Measurements from ENCODE around the gene PRDM5. TPM values are rescaled to one million over a fixed set of nuclear protein-coding genes. Genes with fewer than 3 reads are reported as not detected.

The PRDM5 gene
- total and polyA plus RNA-seq, 5 donors, result 2.4 to 20.3 (median 16.5) TPM

DNA sequence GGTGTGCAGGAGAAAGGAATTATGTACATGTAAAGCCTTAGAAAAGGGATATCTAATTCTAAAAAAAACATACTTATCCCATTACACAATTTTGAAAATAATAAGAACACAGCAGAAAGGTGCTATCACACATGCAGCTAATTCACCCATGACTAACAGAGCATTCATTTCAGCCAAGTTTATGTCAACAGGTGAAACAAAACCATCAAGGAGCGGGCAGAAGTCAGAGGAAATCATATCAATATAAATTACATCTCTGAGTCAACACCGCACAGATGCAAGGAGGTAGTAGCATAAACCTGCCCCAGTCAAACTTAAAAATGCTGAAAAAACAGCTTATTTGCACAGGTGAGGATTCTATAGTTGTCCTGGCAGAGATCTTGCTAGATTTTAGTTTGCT is 197.9 kb downstream of the PRDM5 start:
- ATAC-seq (no peak), DNase-seq (no peak)
- 79% methylated on average over 2 of the region's 2 CpGs for WGBS
- H3K9me3 ChIP-seq (ENCODE audit: control insufficient read depth, low read length), result no peaks in the 10 kb centered on the region
- no peak overlapping the region for H3K4me3 ChIP-seq (ENCODE audit: low read length)
- H3K27ac ChIP-seq (ENCODE audit: low read length), result no peak overlapping the region
- intact Hi-C loops (cut with DNase I), result loop anchor here in 1 of 4 donors (10.0 kb wide), 1 partner anchor 190 kb away; no protein-coding TSS in a partner anchor
- no peaks in the 10 kb centered on the region for H3K27me3 ChIP-seq (ENCODE audit: control insufficient read depth, insufficient read depth)
- H3K4me1 ChIP-seq (ENCODE audit: control insufficient read depth, insufficient read depth, low read length), result no peaks in the 10 kb centered on the region

DNA sequence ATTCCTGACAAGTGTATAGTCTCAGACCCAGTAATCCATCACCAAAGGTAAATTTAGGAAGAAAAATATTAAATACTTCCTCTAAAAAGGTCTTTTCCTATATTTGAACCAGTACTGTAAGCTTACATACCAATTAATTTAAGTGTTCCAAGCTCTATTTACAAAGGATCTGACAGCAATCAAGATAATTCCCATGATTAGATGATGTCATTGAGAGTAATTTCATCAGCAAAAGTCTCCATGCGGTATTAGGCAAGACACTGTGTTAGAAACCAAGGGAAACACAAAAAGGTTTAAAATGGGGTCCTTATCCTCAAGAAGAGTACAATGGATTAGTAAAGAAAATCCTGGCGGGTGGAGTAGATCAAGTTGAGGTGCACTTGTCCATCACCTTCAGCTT is 198.5 kb downstream of the PRDM5 start:
- intact Hi-C loops (cut with DNase I), result loop anchor here in 1 of 4 donors (10.0 kb wide), 1 partner anchor 191 kb away; no protein-coding TSS in a partner anchor
- no peak for DNase-seq

DNA sequence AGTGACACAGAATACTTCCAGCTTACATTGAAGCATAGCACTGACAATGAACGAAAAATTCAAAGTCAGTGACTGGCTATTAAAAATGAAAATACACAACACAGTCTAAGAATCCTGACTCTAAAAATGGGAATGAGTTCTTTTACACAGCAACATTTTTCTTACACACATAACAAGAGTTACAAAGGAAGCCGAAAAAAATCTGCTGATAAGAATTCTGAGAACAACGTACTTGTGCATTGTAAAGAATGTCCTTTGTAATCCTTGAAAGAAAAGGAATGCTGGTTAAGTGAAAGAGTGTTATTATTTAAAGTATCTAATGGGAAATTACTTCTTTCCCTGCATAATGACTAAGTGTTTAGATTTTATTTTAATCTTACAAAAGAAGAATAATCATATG is 199.4 kb downstream of the PRDM5 start:
- ATAC-seq (no peak), DNase-seq (no peak)

More for the DNA sequence above, 198.5 kb downstream of the PRDM5 start:
- Histone ChIP-seq H3K27ac (ENCODE audit: low read length) (no peak overlapping the region), H3K4me1 (ENCODE audit: control insufficient read depth, insufficient read depth, low read length) (no peaks in the 10 kb centered on the region), H3K9me3 (ENCODE audit: control insufficient read depth, low read length) (no peaks in the 10 kb centered on the region), H3K4me3 (ENCODE audit: low read length) (no peak overlapping the region), H3K27me3 (ENCODE audit: control insufficient read depth, insufficient read depth) (no peaks in the 10 kb centered on the region)
- 93% methylated on average over 2 of the region's 2 CpGs for WGBS
- ATAC-seq, result no peak

DNA sequence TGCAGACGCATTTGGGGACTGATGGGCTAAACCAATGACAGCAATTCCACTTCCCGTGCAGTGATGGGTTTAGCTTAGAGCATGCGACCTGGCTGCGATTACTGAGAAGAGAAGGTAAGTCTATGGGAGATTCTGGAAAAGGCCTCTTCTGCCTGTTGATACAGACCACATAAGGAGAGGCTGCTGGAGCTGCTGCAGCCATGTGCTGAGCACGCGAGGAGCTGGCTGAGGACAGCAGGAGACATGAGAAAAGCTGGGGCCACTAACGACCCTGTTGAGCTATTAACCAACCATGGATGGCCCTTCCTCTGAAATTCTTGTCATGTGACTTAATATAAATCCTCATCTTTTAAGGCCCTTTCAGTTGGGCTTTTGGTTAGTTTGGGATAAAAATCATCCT is 199.9 kb downstream of the PRDM5 start:
- Histone ChIP-seq H3K4me1 (ENCODE audit: control insufficient read depth, insufficient read depth, low read length) (no peaks in the 10 kb centered on the region), H3K27ac (ENCODE audit: low read length) (no peak overlapping the region), H3K4me3 (ENCODE audit: low read length) (no peak overlapping the region), H3K9me3 (ENCODE audit: control insufficient read depth, low read length) (no peaks in the 10 kb centered on the region), H3K27me3 (ENCODE audit: control insufficient read depth, insufficient read depth) (no peaks in the 10 kb centered on the region)
- DNase-seq (no peak), ATAC-seq (no peak)
- 93% methylated on average over 7 of the region's 7 CpGs for WGBS
- intact Hi-C loops (cut with DNase I), result loop anchor here in 1 of 4 donors (10.0 kb wide), 1 partner anchor 192 kb away; no protein-coding TSS in a partner anchor

More for the DNA sequence above, 199.4 kb downstream of the PRDM5 start:
- intact Hi-C loops (cut with DNase I), result loop anchor here in 1 of 4 donors (10.0 kb wide), 1 partner anchor 192 kb away; no protein-coding TSS in a partner anchor
- 53% methylated on average over 3 of the region's 3 CpGs for WGBS
- no peak overlapping the region for H3K4me3 ChIP-seq (ENCODE audit: low read length)
- no peaks in the 10 kb centered on the region for H3K27me3 ChIP-seq (ENCODE audit: control insufficient read depth, insufficient read depth)
- no peaks in the 10 kb centered on the region for H3K4me1 ChIP-seq (ENCODE audit: control insufficient read depth, insufficient read depth, low read length)
- H3K27ac ChIP-seq (ENCODE audit: low read length), result no peak overlapping the region
- H3K9me3 ChIP-seq (ENCODE audit: control insufficient read depth, low read length), result no peaks in the 10 kb centered on the region

DNA sequence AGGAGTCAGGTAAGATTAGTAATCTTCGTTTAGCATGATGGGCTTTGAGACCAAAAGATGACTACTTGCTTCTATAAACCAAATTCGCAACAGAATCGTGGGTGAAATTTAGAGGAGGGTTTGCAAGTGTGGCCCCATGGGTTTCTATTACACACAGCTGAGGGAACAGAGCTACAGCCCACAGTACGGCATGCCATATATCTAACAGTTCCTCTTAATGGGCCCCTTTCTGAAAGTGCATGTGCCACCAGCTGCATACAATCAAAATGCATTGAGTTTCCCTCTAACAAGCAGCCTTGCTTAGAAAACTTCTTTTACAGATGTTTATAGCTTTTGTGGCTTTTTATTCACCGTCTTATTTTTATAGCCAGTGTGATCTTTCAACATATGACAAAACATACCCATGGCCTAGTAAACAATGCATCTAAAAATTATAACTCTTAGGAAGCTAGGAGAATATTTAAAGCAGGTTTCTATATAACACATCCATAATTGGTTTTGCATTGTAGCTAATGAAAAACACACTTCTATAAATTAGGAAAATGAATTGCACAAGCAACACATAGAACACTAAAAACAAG is 202.1 kb downstream of the PRDM5 start:
- ATAC-seq (no peak), DNase-seq (no peak)
- H3K27ac ChIP-seq (ENCODE audit: low read length), result no peak overlapping the region
- no peaks in the 10 kb centered on the region for H3K27me3 ChIP-seq (ENCODE audit: control insufficient read depth, insufficient read depth)
- H3K4me1 ChIP-seq (ENCODE audit: control insufficient read depth, insufficient read depth, low read length), result no peaks in the 10 kb centered on the region
- intact Hi-C loops (cut with DNase I), result loop anchor here in 1 of 4 donors (10.0 kb wide), 1 partner anchor 194 kb away; no protein-coding TSS in a partner anchor
- WGBS, result 88% methylated on average over 5 of the region's 5 CpGs
- H3K4me3 ChIP-seq (ENCODE audit: low read length), result no peak overlapping the region
- H3K9me3 ChIP-seq (ENCODE audit: control insufficient read depth, low read length), result no peaks in the 10 kb centered on the region

DNA sequence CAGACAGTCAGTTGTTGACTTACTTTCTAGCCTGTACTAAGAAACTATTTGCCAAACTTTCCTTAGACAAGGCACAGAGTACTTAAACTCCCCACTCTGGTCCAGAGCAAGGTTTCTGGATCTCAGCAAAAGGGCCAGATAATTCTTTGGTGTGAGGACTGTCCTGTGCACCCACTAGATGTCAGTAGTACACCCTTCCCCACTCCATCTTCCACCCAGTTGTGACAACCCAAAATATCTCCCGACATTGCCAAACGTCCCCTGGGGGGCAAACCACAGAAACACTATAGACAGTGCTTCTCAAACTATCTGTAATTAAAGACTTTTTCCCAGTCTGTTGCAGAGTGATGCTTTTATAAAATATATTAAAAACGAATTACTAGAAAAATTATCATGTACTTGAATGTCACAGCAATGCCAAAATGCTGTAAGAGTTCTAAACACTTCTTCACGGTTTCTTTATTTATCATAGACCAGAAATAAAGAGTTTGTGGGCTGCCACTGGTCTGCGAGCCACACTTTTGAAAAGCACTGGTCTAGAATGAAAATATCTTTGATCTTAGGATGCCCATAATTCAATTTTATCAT is 203.5 kb downstream of the PRDM5 start:
- H3K27ac ChIP-seq (ENCODE audit: low read length), result no peak overlapping the region
- WGBS, result 18% methylated on average over 5 of the region's 5 CpGs
- ATAC-seq (peak; percentile 86 to 88), DNase-seq (peak in 2 of 3 donors; percentile 30 to 39)
- intact Hi-C loops (cut with DNase I), result loop anchor here in 1 of 4 donors (10.0 kb wide), 1 partner anchor 376 kb away; no protein-coding TSS in a partner anchor
- H3K4me3 ChIP-seq (ENCODE audit: low read length), result no peak overlapping the region
- H3K9me3 ChIP-seq (ENCODE audit: control insufficient read depth, low read length), result no peaks in the 10 kb centered on the region
- no peaks in the 10 kb centered on the region for H3K4me1 ChIP-seq (ENCODE audit: control insufficient read depth, insufficient read depth, low read length)
- H3K27me3 ChIP-seq (ENCODE audit: control insufficient read depth, insufficient read depth), result no peaks in the 10 kb centered on the region

DNA sequence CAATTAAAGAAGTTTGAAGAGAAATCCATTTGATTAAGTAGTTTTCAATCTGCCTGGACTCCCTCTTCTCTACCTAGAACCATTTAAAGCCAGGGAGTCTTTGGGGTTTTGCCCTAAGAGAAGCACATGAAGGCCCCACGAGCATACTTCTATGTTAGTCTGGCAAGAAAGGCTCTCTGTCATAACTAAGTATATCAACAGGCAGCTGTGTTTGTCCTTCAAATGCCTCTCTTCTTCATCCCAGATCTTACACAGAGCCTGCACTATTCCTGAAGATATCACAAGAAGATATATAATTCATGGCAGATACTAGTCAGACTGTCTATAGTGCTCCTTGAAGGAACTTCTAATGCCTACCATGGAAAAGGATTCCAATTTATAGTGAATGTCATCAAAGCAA is 206.2 kb downstream of the PRDM5 start:
- H3K9me3 ChIP-seq (ENCODE audit: control insufficient read depth, low read length), result no peaks in the 10 kb centered on the region
- no peak overlapping the region for H3K27ac ChIP-seq (ENCODE audit: low read length)
- no peak for ATAC-seq
- DNase-seq, result no peak
- H3K27me3 ChIP-seq (ENCODE audit: control insufficient read depth, insufficient read depth), result no peaks in the 10 kb centered on the region
- intact Hi-C loops (cut with DNase I), result loop anchor here in 1 of 4 donors (10.0 kb wide), 1 partner anchor 378 kb away; no protein-coding TSS in a partner anchor
- no peaks in the 10 kb centered on the region for H3K4me1 ChIP-seq (ENCODE audit: control insufficient read depth, insufficient read depth, low read length)
- H3K4me3 ChIP-seq (ENCODE audit: low read length), result no peak overlapping the region
- WGBS, result 89% methylated on average over 1 of the region's 1 CpG

DNA sequence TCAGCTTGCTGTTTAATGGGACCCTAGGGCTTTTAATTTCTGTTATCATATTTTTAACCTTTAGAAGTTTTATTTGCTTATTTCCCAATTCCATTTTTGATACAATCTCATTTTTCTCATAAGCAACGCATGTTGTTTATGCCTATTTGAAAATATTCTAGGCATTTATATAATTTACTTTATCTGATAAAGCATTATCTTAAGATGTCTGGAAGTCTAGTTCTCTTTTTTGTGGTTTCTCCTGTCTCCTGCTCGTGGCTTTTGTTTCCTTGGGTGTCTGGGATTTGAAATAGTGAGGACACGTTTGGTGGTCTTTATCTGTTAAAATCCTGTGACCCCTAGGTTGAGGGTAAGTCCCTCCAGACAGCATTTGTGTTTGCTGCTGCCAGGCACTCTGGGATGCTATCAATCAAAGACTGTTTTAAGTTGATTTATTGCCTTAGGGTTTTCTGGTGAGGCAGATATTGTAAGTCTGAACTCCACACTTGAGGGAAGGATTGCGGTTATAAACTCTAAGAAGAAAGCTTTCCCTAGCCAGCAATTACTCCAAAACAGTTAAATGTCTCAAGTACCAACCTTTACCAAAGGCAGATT is 208.0 kb downstream of the PRDM5 start:
- H3K27ac ChIP-seq (ENCODE audit: low read length), result no peak overlapping the region
- H3K4me3 ChIP-seq (ENCODE audit: low read length), result no peak overlapping the region
- no peak for ATAC-seq
- intact Hi-C loops (cut with DNase I), result loop anchor here in 1 of 4 donors (10.0 kb wide), 1 partner anchor 380 kb away; no protein-coding TSS in a partner anchor
- 60% methylated on average over 4 of the region's 4 CpGs for WGBS
- no peaks in the 10 kb centered on the region for H3K27me3 ChIP-seq (ENCODE audit: control insufficient read depth, insufficient read depth)
- H3K4me1 ChIP-seq (ENCODE audit: control insufficient read depth, insufficient read depth, low read length), result no peaks in the 10 kb centered on the region
- H3K9me3 ChIP-seq (ENCODE audit: control insufficient read depth, low read length), result no peaks in the 10 kb centered on the region
- DNase-seq, result no peak

DNA sequence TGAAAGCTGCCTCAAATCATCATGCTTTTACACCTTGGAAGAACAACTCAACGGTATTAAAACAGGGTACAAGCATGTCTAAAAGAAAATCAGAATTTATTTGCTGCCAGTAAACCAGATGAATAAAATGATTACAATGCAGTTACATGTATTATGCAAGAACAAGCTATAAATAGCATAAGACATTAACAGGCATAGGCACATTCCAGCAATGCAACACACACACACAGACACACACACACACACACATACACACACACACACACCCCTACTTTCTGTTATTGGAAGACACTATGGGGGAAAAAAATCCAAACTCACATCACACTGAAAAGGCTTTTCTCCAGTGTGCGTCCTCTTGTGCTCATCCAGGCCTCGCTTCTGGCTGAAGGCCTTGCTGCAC is 212.5 kb downstream of the PRDM5 start:
- Histone ChIP-seq H3K9me3 (ENCODE audit: control insufficient read depth, low read length) (no peaks in the 10 kb centered on the region), H3K4me3 (ENCODE audit: low read length) (no peak overlapping the region), H3K4me1 (ENCODE audit: control insufficient read depth, insufficient read depth, low read length) (no peaks in the 10 kb centered on the region), H3K27ac (ENCODE audit: low read length) (no peak overlapping the region), H3K27me3 (ENCODE audit: control insufficient read depth, insufficient read depth) (no peaks in the 10 kb centered on the region)
- no peak for ATAC-seq
- intact Hi-C loops (cut with DNase I), result loop anchor here in 1 of 4 donors (10.0 kb wide), 1 partner anchor 385 kb away; no protein-coding TSS in a partner anchor
- no peak for DNase-seq
- 74% methylated on average over 3 of the region's 3 CpGs for WGBS

DNA sequence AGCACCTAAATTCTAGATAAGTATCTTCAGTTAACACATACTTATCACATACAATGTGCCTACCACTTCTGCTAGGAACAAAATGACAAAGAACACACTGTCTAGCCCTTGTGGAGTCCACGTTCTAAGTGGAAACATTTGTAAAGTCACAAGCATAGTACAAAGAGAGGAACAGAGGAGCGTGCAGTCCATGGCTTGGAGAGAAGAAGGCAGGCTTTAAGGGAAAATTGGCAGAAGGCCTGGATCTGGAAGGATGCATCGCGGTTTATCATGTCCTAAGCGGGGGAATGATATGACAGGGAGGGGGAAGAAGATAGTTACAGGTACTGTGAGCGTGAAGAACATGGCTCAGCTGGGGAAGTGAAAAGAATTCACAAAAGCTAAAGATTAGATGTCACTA is 218.0 kb downstream of the PRDM5 start:
- Histone ChIP-seq H3K4me3 (ENCODE audit: low read length) (no peak overlapping the region), H3K9me3 (ENCODE audit: control insufficient read depth, low read length) (no peaks in the 10 kb centered on the region), H3K27me3 (ENCODE audit: control insufficient read depth, insufficient read depth) (no peaks in the 10 kb centered on the region), H3K4me1 (ENCODE audit: control insufficient read depth, insufficient read depth, low read length) (no peaks in the 10 kb centered on the region), H3K27ac (ENCODE audit: low read length) (no peak overlapping the region)
- 35% methylated on average over 6 of the region's 6 CpGs for WGBS
- peak; percentile 25 to 56 for ATAC-seq
- intact Hi-C loops (cut with DNase I), result no loop called here
- DNase-seq, result no peak

DNA sequence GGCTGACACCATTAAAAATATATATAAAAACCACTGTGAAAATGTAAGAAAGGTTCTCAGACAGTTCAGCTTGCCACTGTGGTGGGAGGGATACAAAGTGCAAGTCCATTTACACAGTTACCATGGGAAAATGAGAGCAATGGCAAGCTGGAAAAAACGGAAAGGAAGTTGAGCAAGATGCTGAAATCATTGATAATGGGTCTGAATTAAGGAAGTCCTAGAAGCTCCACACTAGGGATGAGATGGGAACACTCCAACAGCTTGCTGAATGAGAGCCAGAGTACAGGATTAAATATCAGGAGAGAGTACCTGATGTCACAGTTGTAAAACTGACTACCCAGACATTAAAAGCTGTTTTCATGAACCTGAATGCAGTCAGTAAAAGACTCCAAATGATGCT is 218.6 kb downstream of the PRDM5 start:
- Histone ChIP-seq H3K4me3 (ENCODE audit: low read length) (no peak overlapping the region), H3K4me1 (ENCODE audit: control insufficient read depth, insufficient read depth, low read length) (no peaks in the 10 kb centered on the region), H3K9me3 (ENCODE audit: control insufficient read depth, low read length) (no peaks in the 10 kb centered on the region), H3K27me3 (ENCODE audit: control insufficient read depth, insufficient read depth) (no peaks in the 10 kb centered on the region), H3K27ac (ENCODE audit: low read length) (no peak overlapping the region)
- DNase-seq (no peak), ATAC-seq (peak in 1 of 2 donors; percentile 28)
- intact Hi-C loops (cut with DNase I), result no loop called here
- 50% methylated on average over 1 of the region's 1 CpG for WGBS
